ENCODE measurements around the gene IVNS1ABP. TPM values are rescaled to one million over a fixed set of nuclear protein-coding genes. Genes with fewer than 3 reads are reported as not detected.

The IVNS1ABP gene
- total and polyA plus RNA-seq, 2 experiments from 2014 or later: 73.5 to 162 TPM

DNA sequence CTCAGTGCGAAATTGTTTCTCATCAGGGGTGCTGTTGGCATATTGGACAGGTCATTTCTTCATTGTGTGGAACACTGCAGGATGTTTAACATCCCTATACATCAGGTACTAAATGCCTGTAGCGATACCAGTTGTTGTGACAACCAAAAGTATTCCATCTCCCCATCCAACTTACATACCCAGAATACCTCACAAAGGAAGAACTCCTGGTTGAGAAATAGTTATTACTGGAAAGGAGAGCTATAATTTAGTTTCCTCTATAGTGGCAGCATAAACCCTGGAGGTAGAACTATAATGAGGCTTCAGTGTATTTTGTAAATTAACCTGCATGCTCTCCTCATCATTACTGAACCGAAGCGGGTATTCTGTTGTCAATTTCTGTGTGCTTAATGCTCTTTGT lies 45.1 kb downstream of the IVNS1ABP start:
- no peak overlapping the region for H3K4me2 ChIP-seq
- H3K9me2 ChIP-seq (ENCODE audit: insufficient read depth): no peaks in the 10 kb centered on the region
- no peak for ATAC-seq
- Mint-ChIP-seq H3K27ac (no peak overlapping the region), H3K4me3 (no peak overlapping the region), H3K27me3 (ENCODE audit: insufficient read depth, low read depth, poor library complexity) (no peaks in the 10 kb centered on the region), H3K4me1 (no peaks in the 10 kb centered on the region), H3K9me3 (no peaks in the 10 kb centered on the region), H3K36me3 (ENCODE audit: low read depth) (no peaks in the 10 kb centered on the region)
- no peak overlapping the region for H2AFZ ChIP-seq
- H3K36me3 ChIP-seq (ENCODE audit: insufficient read depth): no peaks in the 10 kb centered on the region
- H3K27me3 ChIP-seq (ENCODE audit: insufficient read depth): no peaks in the 10 kb centered on the region
- H3K4me1 ChIP-seq (ENCODE audit: insufficient read depth): no peaks in the 10 kb centered on the region
- H3K4me3 ChIP-seq: no peak overlapping the region
- DNase-seq (ENCODE audit: low spot score): no peak
- TF ChIP-seq EZH2 (IDR thresholded peaks at IDR 0.05; ENCODE audit: low read depth, unreplicated experiment) (no peak), JUNB (IDR thresholded peaks at IDR 0.05; ENCODE audit: unreplicated experiment) (no peak), NANOG (IDR thresholded peaks at IDR 0.05; ENCODE audit: borderline replicate concordance) (no peak), ZNF114 (CRISPR knock-in tag; IDR thresholded peaks at IDR 0.05) (no peak), STAT1 (IDR thresholded peaks at IDR 0.05; ENCODE audit: unreplicated experiment) (no peak), ZNF462 (CRISPR knock-in tag; IDR thresholded peaks at IDR 0.05) (no peak), ZNF331 (CRISPR knock-in tag; IDR thresholded peaks at IDR 0.05; ENCODE audit: low read depth) (no peak), CREB1 (CRISPR knock-in tag; IDR thresholded peaks at IDR 0.05; ENCODE audit: low read depth) (no peak), CTCF (conservative IDR thresholded peaks at IDR 0.05; ENCODE audit: low read depth in 2 of 2) (no peak), ETS1 (IDR thresholded peaks at IDR 0.05) (no peak), POLR2AphosphoS5 (IDR thresholded peaks at IDR 0.05; ENCODE audit: low read depth) (no peak), EZH2phosphoT487 (IDR thresholded peaks at IDR 0.05; ENCODE audit: unreplicated experiment) (no peak)
- TF ChIP-seq, protein P1, sequence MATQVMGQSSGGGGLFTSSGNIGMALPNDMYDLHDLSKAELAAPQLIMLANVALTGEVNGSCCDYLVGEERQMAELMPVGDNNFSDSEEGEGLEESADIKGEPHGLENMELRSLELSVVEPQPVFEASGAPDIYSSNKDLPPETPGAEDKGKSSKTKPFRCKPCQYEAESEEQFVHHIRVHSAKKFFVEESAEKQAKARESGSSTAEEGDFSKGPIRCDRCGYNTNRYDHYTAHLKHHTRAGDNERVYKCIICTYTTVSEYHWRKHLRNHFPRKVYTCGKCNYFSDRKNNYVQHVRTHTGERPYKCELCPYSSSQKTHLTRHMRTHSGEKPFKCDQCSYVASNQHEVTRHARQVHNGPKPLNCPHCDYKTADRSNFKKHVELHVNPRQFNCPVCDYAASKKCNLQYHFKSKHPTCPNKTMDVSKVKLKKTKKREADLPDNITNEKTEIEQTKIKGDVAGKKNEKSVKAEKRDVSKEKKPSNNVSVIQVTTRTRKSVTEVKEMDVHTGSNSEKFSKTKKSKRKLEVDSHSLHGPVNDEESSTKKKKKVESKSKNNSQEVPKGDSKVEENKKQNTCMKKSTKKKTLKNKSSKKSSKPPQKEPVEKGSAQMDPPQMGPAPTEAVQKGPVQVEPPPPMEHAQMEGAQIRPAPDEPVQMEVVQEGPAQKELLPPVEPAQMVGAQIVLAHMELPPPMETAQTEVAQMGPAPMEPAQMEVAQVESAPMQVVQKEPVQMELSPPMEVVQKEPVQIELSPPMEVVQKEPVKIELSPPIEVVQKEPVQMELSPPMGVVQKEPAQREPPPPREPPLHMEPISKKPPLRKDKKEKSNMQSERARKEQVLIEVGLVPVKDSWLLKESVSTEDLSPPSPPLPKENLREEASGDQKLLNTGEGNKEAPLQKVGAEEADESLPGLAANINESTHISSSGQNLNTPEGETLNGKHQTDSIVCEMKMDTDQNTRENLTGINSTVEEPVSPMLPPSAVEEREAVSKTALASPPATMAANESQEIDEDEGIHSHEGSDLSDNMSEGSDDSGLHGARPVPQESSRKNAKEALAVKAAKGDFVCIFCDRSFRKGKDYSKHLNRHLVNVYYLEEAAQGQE (IDR thresholded peaks at IDR 0.05; ENCODE audit: unreplicated experiment): no peak
- no peaks in the 10 kb centered on the region for H4K20me1 ChIP-seq (replicated peaks; ENCODE audit: insufficient read depth)
- no peak overlapping the region for H3K27ac ChIP-seq (ENCODE audit: low read depth)
- H3K79me2 ChIP-seq (replicated peaks; ENCODE audit: insufficient read depth): no peaks in the 10 kb centered on the region
- no peaks in the 10 kb centered on the region for H3F3A ChIP-seq (replicated peaks; ENCODE audit: low read depth)
